Measurements from ENCODE around the gene ARHGEF17.

ARHGEF17 gene

DNA sequence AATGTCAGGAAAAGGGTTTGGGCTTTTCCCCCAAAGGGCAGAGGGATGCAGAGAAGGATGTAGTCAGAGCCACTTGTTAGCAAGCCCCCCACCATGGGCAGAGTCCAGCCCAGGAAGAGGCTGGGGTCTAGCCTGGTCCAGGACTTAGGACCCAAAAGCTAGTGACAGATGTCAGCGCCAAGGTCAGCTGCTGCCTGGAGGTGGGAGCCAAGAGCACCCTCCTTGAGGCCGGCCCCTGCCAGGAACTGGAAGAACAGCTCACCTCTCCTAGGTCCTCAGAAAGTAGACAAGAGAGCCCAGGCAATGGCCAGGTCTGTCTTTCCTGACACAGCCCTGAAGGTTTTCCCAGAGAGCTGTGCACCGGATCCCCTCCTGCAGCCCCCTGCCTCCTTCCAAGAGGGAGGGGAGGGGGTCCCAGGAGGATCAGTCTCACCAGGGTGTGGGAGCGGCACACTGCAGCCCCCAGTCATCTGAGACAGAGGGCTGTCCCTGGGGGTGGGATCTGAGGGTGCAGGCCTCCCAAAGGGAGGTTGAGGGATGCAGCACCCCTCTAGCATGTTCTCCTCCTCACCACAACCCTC, 14.6 kb upstream of the ARHGEF17 start:
- no peak for DNase-seq (ENCODE audit: low read depth, low spot score)

DNA sequence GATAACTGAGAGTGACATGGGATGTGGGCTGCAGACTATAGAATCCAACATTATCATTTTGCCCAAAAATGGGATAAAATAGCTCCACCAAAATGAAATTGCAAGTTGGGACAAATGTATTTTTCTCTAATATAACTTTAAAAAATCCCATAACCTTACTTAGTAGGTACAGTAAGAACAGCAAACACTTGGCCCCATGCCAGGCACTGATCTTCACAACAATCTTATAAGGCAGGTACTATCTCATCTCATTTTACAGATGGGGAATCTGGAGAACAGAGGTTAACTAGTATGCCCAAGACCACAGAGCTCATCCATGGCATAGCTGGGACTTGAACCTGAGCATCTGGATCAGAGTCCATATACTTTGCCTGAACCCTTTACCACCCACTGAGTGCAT, 13.5 kb upstream of the ARHGEF17 start:
- DNase-seq (ENCODE audit: low read depth, low spot score) = no peak

DNA sequence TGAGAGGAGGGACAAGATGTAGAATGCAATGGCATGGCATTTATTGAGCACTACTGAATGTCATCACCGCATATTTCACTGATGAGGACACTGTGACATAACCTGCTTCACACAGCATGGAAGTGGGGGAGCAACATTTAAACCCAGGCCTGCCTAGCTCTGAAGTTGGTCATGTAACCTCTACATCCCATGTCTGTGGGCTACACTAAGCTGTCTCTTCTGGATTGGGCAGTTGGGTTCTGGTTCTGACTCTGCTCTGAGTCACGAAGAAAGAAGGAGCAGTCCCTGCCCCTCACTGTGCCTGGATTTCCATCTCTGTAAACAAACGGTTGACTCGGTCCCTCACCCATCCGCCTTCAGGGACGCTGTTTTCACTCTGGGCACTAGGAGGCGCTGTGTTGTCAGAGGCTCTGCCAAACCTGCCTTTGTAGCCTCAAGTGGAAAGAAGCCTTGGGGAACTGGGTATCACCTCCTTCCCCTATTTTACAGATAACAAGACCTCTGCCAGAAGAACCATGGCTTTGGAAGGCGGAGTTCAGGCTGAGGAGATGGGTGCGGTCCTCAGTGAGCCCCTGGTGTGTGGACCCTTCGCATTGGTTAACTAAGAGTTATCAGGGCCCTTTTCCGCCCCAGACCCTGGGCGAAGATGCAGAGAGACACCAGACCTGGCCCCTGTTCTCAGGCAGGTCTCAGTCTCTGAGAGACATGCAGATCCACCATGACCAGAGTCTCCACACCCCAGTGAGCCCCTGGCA, 12.7 kb upstream of the ARHGEF17 start:
- peak; percentile 47 for DNase-seq (ENCODE audit: low read depth, low spot score)

DNA sequence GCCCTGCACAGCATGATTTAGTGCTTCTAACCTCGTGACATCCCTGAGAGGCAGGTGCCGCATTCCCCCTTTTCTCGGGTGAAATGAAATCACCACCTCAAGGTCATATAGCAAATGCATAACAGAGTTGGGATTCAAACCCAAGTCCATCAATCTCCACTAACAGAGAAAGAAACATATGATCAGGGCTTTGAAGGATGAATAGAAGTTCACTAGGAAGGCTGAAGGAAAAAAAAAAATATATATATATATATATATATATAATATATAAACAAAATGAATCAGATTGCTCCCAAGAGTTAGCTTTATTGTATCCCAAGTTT, 12.1 kb upstream of the ARHGEF17 start:
- no peak for DNase-seq (ENCODE audit: low read depth, low spot score)

GRCh38 chr11:73296501-73297230, 11.4 kb upstream of the ARHGEF17 start:
- no peak for DNase-seq (ENCODE audit: low read depth, low spot score)

- no peak for DNase-seq (ENCODE audit: low read depth, low spot score)
Observed at GRCh38 chr11:73297231-73297590, 10.9 kb upstream of the ARHGEF17 start.

- DNase-seq (ENCODE audit: low read depth, low spot score) = no peak
Observed at GRCh38 chr11:73297702-73298101, 10.4 kb upstream of the ARHGEF17 start.

DNA sequence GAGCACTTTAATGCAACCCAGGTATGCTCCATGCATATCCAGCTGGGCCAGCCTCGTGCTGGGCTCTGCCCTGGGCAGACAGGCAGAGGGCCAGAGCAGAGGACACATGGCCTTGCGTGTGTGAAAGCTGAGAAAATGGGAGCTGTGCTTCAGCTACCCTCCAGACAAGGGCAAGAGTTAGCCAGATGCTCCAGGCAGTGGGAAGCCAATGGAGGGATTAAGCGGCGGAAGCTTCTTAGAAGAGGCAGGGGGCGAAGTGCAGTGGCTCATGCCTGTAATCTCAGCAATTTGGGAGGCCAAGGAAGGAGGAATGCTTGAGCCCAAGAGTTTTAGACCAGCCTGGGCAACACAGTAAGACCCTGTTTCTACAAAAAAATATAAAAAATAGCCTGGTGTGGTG, 9.8 kb upstream of the ARHGEF17 start:
- DNase-seq (ENCODE audit: low read depth, low spot score) = no peak

GRCh38 chr11:73299751-73300150, 8.3 kb upstream of the ARHGEF17 start:
- DNase-seq (ENCODE audit: low read depth, low spot score) = no peak

- DNase-seq (ENCODE audit: low read depth, low spot score) = no peak
Observed at GRCh38 chr11:73306069-73306841, 1.8 kb upstream of the ARHGEF17 start.

- no peak for DNase-seq (ENCODE audit: low read depth, low spot score)
Observed at GRCh38 chr11:73306977-73307322, 1.1 kb upstream of the ARHGEF17 start.

DNA sequence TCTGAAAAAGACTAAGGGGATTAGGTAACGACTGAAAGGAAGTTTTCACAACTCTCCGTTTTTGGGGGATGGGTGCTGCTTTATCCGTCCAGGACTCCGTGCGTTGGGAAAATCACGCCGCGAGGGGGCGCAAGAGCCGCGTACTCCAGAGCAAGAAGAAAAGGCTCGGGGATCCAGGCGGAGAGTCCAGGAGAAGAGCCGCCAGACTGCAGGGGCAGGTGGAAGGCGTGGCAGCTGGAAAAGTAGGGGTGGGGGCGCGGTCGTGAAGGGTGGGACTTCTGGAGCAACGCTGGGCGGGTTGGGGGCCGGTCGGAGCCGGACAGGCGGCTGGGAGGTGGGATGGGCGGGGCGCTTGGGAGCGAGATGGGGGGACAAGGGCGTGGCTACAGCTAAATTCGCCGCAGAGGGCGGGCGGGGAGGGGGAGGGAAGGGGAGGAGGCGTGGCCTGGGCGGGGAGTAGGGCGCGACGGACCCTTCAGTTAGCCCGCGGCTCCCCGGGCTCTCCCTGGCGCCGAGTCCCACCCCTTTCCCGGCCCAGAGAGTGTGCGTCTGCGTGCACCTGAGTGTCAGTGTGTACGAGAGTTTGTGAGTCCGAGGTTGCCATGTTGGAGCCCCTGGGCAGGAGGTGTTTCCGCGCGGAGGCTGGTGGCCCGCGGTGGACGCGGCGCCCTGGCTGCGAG, 613 bp upstream of the ARHGEF17 start:
- peak; percentile 71 for DNase-seq (ENCODE audit: low read depth, low spot score)

GRCh38 chr11:73308961-73309919, 1.2 kb downstream of the ARHGEF17 start:
- DNase-seq (ENCODE audit: low read depth, low spot score) = no peak

DNA sequence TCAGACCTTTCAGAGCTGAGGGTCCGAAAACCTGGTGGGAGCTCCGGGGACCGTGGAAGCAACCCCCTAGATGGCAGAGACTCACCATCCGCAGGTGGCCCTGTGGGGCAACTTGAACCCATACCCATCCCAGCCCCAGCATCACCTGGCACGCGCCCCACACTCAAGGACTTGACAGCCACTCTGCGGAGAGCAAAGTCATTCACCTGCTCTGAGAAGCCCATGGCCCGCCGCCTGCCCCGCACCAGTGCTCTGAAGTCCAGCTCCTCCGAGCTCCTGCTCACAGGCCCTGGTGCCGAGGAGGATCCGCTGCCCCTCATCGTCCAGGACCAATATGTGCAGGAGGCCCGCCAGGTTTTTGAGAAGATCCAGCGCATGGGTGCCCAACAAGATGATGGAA, 2.0 kb downstream of the ARHGEF17 start:
- no peak for DNase-seq (ENCODE audit: low read depth, low spot score)

GRCh38 chr11:73310661-73311393, 2.8 kb downstream of the ARHGEF17 start:
- no peak for DNase-seq (ENCODE audit: low read depth, low spot score)

GRCh38 chr11:73311394-73311869, 3.4 kb downstream of the ARHGEF17 start:
- no peak for DNase-seq (ENCODE audit: low read depth, low spot score)

DNA sequence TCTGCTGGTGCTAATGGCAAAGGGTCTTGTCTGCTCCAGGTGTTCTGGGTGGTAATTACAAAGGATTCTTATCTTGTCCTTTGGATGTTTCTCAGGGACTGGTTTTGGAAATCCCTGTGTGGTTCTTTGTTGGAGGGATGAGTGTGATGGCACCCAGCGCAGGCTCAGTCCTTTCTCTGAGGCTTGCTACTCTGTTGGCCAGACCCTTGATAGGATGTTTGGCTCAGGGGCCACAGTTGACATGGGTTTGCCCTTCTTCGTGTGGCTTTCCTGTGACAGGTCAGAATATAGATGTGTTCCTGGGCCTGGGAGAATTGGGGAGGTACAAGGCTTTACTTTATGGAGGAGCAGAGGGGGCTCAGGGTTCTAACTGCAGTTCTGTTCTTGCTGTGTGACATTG, 4.0 kb downstream of the ARHGEF17 start:
- DNase-seq (ENCODE audit: low read depth, low spot score) = no peak

- DNase-seq (ENCODE audit: low read depth, low spot score) = no peak
Observed at GRCh38 chr11:73312851-73313327, 4.8 kb downstream of the ARHGEF17 start.

DNA sequence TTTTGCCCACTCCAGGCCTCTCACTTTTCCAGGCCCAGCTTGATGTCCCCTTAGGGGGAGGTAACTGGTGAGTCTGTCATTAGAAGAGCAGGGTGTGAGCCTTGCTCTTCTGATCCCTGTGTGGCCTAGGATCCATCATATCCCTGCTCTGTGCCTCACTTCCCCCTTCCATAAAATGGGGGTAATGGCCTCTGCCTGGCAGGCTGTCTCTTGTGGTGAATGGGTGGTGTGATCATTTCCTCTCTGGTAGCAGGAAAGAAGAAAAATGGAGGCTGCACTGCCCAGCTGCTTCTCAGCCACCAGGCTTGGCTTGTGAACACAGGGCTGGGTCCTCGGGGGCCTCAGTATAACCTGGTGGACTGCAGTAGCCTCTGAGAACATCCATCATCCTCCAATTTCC, 5.6 kb downstream of the ARHGEF17 start:
- no peak for DNase-seq (ENCODE audit: low read depth, low spot score)
